Measurements from ENCODE around the gene NEURL1B.

DNA sequence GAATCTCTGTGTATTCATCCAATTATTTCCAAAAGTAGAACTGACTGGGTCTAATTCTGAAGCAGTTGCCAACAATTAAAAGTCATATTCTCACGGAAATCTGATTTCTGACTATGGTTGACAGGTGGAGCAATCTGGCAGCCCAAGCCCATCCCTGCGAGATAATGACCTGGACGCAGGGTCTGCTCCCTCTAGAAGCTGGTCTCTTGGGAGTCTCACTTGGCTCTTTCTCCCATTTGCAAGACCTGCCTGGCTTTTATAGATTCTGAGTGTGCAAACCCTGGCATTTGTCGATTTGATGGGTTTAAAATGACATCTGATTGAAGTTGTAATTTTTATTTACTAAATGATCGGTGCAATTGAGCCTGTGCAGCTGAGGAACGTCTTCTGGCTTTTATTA is 49.4 kb upstream of the NEURL1B start:
- TF ChIP-seq, protein P1, sequence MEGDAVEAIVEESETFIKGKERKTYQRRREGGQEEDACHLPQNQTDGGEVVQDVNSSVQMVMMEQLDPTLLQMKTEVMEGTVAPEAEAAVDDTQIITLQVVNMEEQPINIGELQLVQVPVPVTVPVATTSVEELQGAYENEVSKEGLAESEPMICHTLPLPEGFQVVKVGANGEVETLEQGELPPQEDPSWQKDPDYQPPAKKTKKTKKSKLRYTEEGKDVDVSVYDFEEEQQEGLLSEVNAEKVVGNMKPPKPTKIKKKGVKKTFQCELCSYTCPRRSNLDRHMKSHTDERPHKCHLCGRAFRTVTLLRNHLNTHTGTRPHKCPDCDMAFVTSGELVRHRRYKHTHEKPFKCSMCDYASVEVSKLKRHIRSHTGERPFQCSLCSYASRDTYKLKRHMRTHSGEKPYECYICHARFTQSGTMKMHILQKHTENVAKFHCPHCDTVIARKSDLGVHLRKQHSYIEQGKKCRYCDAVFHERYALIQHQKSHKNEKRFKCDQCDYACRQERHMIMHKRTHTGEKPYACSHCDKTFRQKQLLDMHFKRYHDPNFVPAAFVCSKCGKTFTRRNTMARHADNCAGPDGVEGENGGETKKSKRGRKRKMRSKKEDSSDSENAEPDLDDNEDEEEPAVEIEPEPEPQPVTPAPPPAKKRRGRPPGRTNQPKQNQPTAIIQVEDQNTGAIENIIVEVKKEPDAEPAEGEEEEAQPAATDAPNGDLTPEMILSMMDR (IDR thresholded peaks at IDR 0.05), result no peak
- no peak for TF ChIP-seq POLR2A (IDR thresholded peaks at IDR 0.05)

Measured in heart left ventricle (tissue), 13 donors.